Raji (cell line): ENCODE measurements around the gene POC1B.
A peak's percentile ranks its signal among the peaks of the same experiment; 100 is the strongest.

Experiments
- POLR2A ChIP-seq: IDR thresholded peaks from 2 replicates; pipeline ENCODE4 v1.6.1; 2011; ENCODE audit warnings: low read depth, low read length, control low read depth; ENCODE audit not compliant: insufficient read depth

Gene POC1B

GRCh38 chr12:89525824-89526770 is at the start of gene POC1B:
Gene POC1B, minus strand, starts transcription at chr12:89526047. Its CDS starts 152 bp downstream, at chr12:89525895.
- TF ChIP-seq POLR2A = peak; percentile 61

- TF ChIP-seq POLR2A = no peak
Observed at GRCh38 chr12:89575374-89575773, 49.5 kb upstream of the POC1B start.

DNA sequence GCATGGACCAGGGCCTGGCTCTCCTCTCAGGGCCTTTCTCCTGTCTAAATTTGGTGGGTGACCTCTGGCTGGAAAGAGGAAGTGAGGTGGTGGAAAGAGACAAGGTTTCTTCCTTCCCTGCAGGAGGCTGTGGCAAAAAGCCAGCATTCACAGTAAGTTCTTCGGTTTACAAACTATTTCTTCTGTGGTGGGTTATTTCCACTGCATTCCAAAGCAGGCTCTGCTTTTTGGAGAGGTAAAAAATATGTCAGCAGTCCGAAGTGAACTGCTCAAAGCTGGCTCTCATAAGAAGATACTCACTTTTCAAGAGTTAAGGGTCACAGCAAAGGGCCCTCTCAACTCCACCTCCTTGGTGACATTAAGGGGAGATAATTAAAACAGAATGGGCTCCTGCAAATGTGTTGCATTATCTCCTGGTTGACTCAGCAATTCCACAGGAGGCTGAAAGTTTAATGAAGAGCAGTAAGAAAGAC is 48.9 kb upstream of the POC1B start:
- TF ChIP-seq POLR2A = no peak

DNA sequence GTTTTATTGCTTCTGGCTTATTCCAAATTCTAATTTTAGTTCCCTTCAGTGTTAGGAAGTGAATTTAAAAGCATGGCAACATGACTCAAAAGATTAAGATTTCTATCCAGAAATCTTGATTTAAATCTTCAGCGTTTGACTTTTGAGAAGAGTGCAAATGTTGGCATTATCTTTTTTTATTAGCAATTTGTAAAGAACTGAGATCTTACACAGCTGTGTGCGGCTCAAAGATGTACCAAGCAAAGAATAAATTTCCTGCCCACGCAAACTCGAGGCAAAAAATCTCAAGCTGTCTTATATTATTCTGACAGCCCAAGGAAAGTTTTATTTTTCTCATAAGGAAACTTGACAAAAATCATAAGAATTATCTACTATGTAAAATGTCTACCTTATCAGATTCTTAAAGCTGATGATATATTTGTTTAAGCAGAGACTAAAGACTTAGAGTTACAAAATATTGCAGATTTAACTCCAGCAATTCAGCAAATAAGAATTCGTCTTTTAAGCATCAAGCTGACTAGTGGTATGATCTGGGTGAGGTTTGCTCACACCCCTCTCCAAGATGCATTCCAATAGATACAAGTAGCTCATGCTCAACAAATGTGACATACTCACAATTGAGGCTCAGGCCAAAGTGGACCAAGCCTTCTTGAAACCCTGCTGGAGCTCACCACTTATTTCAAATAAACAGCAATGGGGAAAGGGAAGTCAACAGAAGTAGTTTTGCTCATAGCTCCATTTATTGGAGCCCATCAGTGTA is 47.4 kb upstream of the POC1B start:
- TF ChIP-seq POLR2A = no peak

DNA sequence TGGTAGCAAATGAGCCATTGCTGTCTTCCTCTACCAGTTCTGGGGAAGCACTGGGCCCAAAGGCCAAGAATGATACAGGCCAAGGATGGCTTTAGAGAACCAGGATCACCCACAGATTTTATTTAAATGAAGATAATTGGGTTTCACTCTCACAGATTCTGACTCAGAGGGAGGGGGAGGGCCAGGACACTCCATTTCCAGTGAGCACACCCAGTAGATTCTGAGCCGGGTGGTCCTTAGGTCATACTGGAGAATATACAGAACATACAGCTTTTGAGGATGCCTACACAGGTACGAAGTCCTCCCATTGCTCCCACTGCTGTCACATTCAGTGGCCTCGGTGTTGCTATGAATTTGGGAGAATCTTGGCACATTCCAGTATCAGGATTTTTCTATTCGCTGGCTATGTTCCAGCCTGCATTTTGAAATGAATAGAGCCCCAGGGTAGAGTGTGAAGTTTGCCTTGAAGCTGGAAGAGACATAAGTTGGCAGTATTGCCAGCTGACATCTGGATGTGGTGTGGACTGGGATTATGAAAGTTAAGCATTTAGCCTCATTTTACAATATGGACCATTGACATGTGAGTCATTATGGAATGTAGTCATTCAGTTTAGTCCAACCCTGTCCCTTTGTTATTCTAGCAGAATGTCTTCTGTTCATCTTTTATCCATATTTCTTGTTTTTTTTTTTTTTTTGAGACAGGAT is 45.8 kb upstream of the POC1B start:
- no peak for TF ChIP-seq POLR2A

DNA sequence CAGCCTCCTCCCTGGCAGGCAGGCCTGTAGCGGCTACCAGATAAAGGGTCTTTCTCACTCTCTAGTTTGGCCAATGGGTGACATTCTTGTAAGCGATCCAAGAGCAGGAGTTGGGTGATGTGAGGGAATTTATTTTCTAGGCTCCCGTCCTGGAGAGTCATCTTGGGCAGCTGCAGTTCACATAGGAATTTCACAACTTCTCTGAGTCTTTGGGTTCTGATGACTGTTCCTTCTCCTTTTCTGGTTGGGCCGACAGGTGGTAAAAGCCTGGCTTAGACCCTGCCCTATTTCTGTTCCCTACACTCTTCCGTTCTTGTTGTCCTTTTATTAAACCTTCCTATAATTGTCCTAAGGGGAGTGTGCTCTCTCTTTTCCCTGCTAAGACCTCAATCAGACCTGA is 42.6 kb upstream of the POC1B start:
- no peak for TF ChIP-seq POLR2A

GRCh38 chr12:89567691-89568239 is 41.9 kb upstream of the POC1B start:
- no peak for TF ChIP-seq POLR2A

DNA sequence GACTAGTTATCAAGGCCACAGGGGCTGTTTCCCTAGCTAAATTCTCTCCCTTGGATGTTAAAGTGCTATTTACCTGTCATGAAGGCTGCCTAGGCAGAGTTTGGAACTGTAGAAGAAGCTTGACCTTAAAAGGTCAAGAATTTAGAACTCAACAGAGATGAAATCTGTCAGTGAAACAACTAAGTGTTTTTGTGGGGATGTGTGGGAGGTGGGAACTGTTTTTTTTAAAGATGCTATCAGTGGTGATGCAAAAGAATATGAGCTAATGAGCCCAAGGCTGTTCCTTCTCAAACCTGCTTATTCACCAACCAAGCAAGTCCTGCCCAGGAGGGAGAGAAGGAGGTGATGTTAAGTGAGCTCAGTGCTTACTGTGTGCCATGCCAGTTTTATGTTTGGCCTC is 40.8 kb upstream of the POC1B start:
- TF ChIP-seq POLR2A = no peak

- TF ChIP-seq POLR2A = no peak
Observed at GRCh38 chr12:89565002-89565401, 39.2 kb upstream of the POC1B start.

GRCh38 chr12:89559753-89560152 is 33.9 kb upstream of the POC1B start:
- no peak for TF ChIP-seq POLR2A

DNA sequence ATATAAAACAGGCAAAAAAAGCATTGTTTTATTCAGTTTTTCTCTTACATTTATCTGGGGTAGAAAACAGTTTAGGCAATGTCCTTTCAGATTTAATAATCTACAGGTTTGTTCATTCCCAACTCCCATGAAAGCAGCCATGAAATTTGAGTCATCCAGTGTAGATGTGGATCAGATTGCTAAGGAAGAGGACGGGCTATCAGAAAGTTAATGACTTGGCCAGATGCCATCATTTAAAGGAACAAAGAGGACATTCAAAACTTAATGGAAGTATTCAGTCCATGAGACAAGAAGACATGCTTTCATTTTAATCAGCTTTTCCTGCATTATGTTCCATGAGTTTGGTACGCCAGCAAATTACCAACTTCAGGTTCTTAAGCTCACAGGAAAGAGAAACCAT is 31.1 kb upstream of the POC1B start:
- no peak for TF ChIP-seq POLR2A

- no peak for TF ChIP-seq POLR2A
Observed at GRCh38 chr12:89552376-89552775, 26.5 kb upstream of the POC1B start.

GRCh38 chr12:89551747-89552146 is 25.9 kb upstream of the POC1B start:
- TF ChIP-seq POLR2A = no peak

DNA sequence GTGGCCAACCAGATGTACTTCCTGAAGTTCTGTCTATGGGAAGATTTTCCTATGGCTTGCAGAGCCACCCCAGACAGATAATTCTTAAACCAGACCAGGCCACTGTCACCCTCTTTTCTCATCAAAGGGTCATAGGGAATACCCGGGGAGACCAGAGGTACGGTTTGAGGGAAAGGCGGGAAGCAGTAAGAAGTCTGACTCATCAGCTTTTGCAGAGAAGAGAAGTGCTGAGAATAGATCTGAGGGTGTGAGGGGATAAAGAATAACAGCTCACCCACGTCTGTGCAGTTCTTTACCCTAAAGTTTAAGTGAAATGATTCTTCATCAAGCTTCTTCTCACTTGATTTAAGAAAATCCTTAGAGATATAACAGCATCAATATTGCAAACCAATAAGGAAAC is 21.3 kb upstream of the POC1B start:
- no peak for TF ChIP-seq POLR2A

- TF ChIP-seq POLR2A = no peak
Observed at GRCh38 chr12:89546151-89546550, 20.3 kb upstream of the POC1B start.
